ENCODE data around the gene PGP. TPM values are rescaled to one million over a fixed set of nuclear protein-coding genes. Genes with fewer than 3 reads are reported as not detected.

PGP gene
- total and polyA plus RNA-seq, 10 of the 15 experiments (the other 5 are each of a cell fraction or from before 2014, with no cell fraction given) = 0.42 to 28.0 (median 12.1) TPM

GRCh38 chr16:2187212-2187611 is 27.4 kb downstream of the PGP start:
- H3K4me2 ChIP-seq (ENCODE audit: control insufficient read depth, insufficient read depth) = no peak overlapping the region
- H3K4me3 ChIP-seq = no peak overlapping the region
- DNase-seq (ENCODE audit: low read depth, low spot score) (no peak), ATAC-seq (no peak), FAIRE-seq (no peak)
- CTCF ChIA-PET = interaction anchor here (0.6 kb wide), 1 partner anchor 233 kb away, joined by 3 read pairs; the partner anchor contains the start of gene RPL3L
- no TSS peak for BruUV-seq (replicated peaks)
- intact Hi-C loops (cut with micrococcal nuclease; ENCODE audit: unreplicated experiment) (no loop called here), in situ Hi-C loops (cut with MboI) (no loop called here)
- H3K9ac ChIP-seq (ENCODE audit: control insufficient read depth, insufficient read depth, low read length) = no peak overlapping the region
- H3K9me3 ChIP-seq (replicated peaks; ENCODE audit: control insufficient read depth, insufficient read depth, low read length) = no peaks in the 10 kb centered on the region
- H2AFZ ChIP-seq (ENCODE audit: control insufficient read depth, low read depth, low read length) = no peak overlapping the region
- no peaks in the 10 kb centered on the region for H3K36me3 ChIP-seq (ENCODE audit: control insufficient read depth in 2 of 2, insufficient read depth in 2 of 2, low read length in 1 of 2)
- no peak for TF ChIP-seq PRDM15 (CRISPR knock-in tag; IDR thresholded peaks at IDR 0.05)
- TF ChIP-seq PAX8 (IDR thresholded peaks at IDR 0.05) = no peak
- no peak for TF ChIP-seq DPF2 (IDR thresholded peaks at IDR 0.05)
- no peak for TF ChIP-seq RAD51 (IDR thresholded peaks at IDR 0.05)
- no peak for TF ChIP-seq PML (IDR thresholded peaks at IDR 0.05; ENCODE audit: low read length)
- no peak for TF ChIP-seq MYB (IDR thresholded peaks at IDR 0.05; ENCODE audit: borderline replicate concordance, low read depth, low read length)
- TF ChIP-seq, protein P1, sequence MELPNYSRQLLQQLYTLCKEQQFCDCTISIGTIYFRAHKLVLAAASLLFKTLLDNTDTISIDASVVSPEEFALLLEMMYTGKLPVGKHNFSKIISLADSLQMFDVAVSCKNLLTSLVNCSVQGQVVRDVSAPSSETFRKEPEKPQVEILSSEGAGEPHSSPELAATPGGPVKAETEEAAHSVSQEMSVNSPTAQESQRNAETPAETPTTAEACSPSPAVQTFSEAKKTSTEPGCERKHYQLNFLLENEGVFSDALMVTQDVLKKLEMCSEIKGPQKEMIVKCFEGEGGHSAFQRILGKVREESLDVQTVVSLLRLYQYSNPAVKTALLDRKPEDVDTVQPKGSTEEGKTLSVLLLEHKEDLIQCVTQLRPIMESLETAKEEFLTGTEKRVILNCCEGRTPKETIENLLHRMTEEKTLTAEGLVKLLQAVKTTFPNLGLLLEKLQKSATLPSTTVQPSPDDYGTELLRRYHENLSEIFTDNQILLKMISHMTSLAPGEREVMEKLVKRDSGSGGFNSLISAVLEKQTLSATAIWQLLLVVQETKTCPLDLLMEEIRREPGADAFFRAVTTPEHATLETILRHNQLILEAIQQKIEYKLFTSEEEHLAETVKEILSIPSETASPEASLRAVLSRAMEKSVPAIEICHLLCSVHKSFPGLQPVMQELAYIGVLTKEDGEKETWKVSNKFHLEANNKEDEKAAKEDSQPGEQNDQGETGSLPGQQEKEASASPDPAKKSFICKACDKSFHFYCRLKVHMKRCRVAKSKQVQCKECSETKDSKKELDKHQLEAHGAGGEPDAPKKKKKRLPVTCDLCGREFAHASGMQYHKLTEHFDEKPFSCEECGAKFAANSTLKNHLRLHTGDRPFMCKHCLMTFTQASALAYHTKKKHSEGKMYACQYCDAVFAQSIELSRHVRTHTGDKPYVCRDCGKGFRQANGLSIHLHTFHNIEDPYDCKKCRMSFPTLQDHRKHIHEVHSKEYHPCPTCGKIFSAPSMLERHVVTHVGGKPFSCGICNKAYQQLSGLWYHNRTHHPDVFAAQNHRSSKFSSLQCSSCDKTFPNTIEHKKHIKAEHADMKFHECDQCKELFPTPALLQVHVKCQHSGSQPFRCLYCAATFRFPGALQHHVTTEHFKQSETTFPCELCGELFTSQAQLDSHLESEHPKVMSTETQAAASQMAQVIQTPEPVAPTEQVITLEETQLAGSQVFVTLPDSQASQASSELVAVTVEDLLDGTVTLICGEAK (IDR thresholded peaks at IDR 0.05; ENCODE audit: borderline replicate concordance) = no peak
- no peaks in the 10 kb centered on the region for H3K4me1 ChIP-seq (ENCODE audit: control insufficient read depth, insufficient read depth, low read length)
- RAD21 ChIA-PET (ENCODE audit: unreplicated experiment) = no interaction called here
- SMC1A ChIA-PET (ENCODE audit: uncharacterized antibody, unreplicated experiment) = no interaction called here
- H3K79me2 ChIP-seq (ENCODE audit: control insufficient read depth, insufficient read depth, low read length) = no peaks in the 10 kb centered on the region
- no peaks in the 10 kb centered on the region for H4K20me1 ChIP-seq (ENCODE audit: control insufficient read depth, insufficient read depth)
- no peak overlapping the region for H3K27ac ChIP-seq (ENCODE audit: control insufficient read depth, insufficient read depth)
- 78% methylated on average over 17 of the region's 17 CpGs for WGBS (ENCODE audit: insufficient coverage, insufficient replicate concordance, low lambda C conversion rate, missing lambda C conversion rate)
- no peaks in the 10 kb centered on the region; a peak in 1 of 4 replicates for H3K27me3 ChIP-seq (replicated peaks in 1 of 2; ENCODE audit: control insufficient read depth in 2 of 2, insufficient read depth in 2 of 2, low read length in 1 of 2)
- POLR2A ChIA-PET = no interaction called here
